PC-9 (cell line): ENCODE measurements around the gene DSTYK. TPM values are rescaled to one million over a fixed set of nuclear protein-coding genes. Genes with fewer than 3 reads are reported as not detected.
"Not testable (repeated sequence)": the region's sequence is repeated elsewhere in the genome, so short reads cannot be mapped to it uniquely, and the experiment has no call there.

Experiments used
- BruUV-seq: library from RNA; stranded (reverse); fragments of 400-500 nt; replicated peaks from 2 replicates; lab custom pipeline; 2021; lab: Mats Ljungman, UMichigan
- CTCF ChIA-PET: fragments of 300-600 bp; sonication (Branson Sonifier 250); formaldehyde crosslinking; loops from one replicate; lab custom pipeline; 2022; ENCODE audit warnings: antibody characterized with exemption; lab: Charles Lee
- POLR2A ChIA-PET: fragments of 300-600 bp; sonication (Branson Sonifier 250); formaldehyde crosslinking; loops from one replicate; lab custom pipeline; 2022; ENCODE audit warnings: antibody characterized with exemption; ENCODE audit not compliant: unreplicated experiment; lab: Charles Lee
- DNase-seq, 2 experiments: peaks; one replicate each; pipeline versions ENCODE4 v3.0.0 to v3.0.0-alpha.2; 2015 to 2022; ENCODE audit warnings: mixed read lengths in 1 of 2
- H2AFZ ChIP-seq: fragments of 200-600 bp; sonication (generic); 2 replicates; pipeline ENCODE4 v1.8.1; 2017; ENCODE audit warnings: antibody characterized with exemption
- H3F3A ChIP-seq: fragments of 200-600 bp; sonication (generic); 2 replicates; pipeline ENCODE4 v1.8.1; 2017; ENCODE audit warnings: antibody characterized with exemption, mild to moderate bottlenecking, low read depth; ENCODE audit not compliant: insufficient read depth
- H3K27ac ChIP-seq: fragments of 200-600 bp; sonication (generic); 2 replicates; pipeline ENCODE4 v1.6.1; 2016; ENCODE audit warnings: mixed run types
- H3K27me3 ChIP-seq: fragments of 200-600 bp; sonication (generic); 2 replicates; pipeline ENCODE4 v1.6.1; 2016; ENCODE audit warnings: low read depth, mixed run types; ENCODE audit not compliant: insufficient read depth
- H3K36me3 ChIP-seq: fragments of 200-600 bp; sonication (generic); 2 replicates; pipeline ENCODE4 v1.6.1; 2016; ENCODE audit warnings: low read depth, mixed run types
- H3K4me1 ChIP-seq: fragments of 200-600 bp; sonication (generic); replicated peaks from 2 replicates; pipeline ENCODE4 v1.6.1; 2016; ENCODE audit warnings: mixed run types; ENCODE audit not compliant: insufficient read depth
- H3K4me2 ChIP-seq: fragments of 200-600 bp; sonication (generic); 2 replicates; pipeline ENCODE4 v1.6.1; 2017; ENCODE audit warnings: mixed run types
- H3K4me3 ChIP-seq: fragments of 200-600 bp; sonication (generic); 2 replicates; pipeline ENCODE4 v1.6.1; 2016; ENCODE audit warnings: mixed run types
- H3K79me2 ChIP-seq: fragments of 200-600 bp; sonication (generic); 2 replicates; pipeline ENCODE4 v1.6.1; 2017; ENCODE audit warnings: low read depth, mixed run types
- H3K9me2 ChIP-seq: fragments of 200-600 bp; sonication (generic); 2 replicates; pipeline ENCODE4 v1.8.1; 2017; ENCODE audit warnings: mild to moderate bottlenecking; ENCODE audit not compliant: insufficient read depth
- H3K9me3 ChIP-seq: fragments of 200-600 bp; sonication (generic); 2 replicates; pipeline ENCODE4 v1.8.1; 2016; ENCODE audit warnings: low read depth; ENCODE audit not compliant: insufficient read depth
- H4K20me1 ChIP-seq: fragments of 200-600 bp; sonication (generic); 2 replicates; pipeline ENCODE4 v1.8.1; 2017; ENCODE audit not compliant: insufficient read depth
- CTCF ChIP-seq: fragments of 200-600 bp; sonication (generic); conservative IDR thresholded peaks from 2 replicates; pipeline ENCODE4 v1.6.1; 2017; ENCODE audit warnings: mixed run types, antibody characterized with exemption, mild to moderate bottlenecking, moderate library complexity
- EZH2 ChIP-seq: fragments of 200-600 bp; sonication (generic); IDR thresholded peaks from 2 replicates; pipeline ENCODE4 v1.8.0; 2017; ENCODE audit warnings: antibody characterized with exemption, low read depth
- intact Hi-C: fragments of 100-400 bp; cut with micrococcal nuclease; formaldehyde crosslinking; loops from one replicate; pipeline ENCODE4 v1.10.0; 2022; ENCODE audit not compliant: unreplicated experiment
- total RNA-seq: library from RNA; stranded (reverse); gene quantifications from 2 replicates; pipeline ENCODE4 v1.2.3, GENCODE V29; 2021

DSTYK gene
- total RNA-seq, 1 experiment from 2014 or later: 8.1 TPM

DNA sequence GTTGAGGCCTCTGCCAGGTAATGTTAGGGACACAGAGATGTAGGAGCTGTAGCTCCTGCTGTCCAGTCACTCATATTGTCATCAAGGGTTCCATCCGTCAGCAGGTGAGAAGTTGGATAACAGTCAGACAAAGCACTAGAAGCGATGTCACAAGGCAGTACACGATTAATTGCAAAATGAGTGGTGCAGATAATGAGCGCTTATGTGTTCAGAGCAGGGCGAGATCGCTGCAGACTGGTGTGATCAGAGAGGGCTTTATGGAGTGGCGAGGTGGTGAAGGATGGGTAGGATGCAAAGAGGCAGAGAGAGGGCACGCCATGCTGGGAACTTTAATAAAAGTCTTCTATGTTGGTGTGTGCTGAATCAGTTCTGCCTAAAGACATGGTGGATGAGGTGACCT, 25.0 kb upstream of the DSTYK start:
- Histone ChIP-seq H3K9me2 (no peaks in the 10 kb centered on the region), H3K4me1 (no peaks in the 10 kb centered on the region), H3K79me2 (no peaks in the 10 kb centered on the region), H3K9me3 (no peaks in the 10 kb centered on the region), H3K4me3 (no peak overlapping the region), H3F3A (no peaks in the 10 kb centered on the region), H2AFZ (no peak overlapping the region), H4K20me1 (no peaks in the 10 kb centered on the region), H3K4me2 (no peak overlapping the region), H3K36me3 (no peaks in the 10 kb centered on the region), H3K27me3 (peaks cover 28% of the 10 kb centered on the region), H3K27ac (no peak overlapping the region)
- intact Hi-C loops: no loop called here
- BruUV-seq: no TSS peak
- TF ChIP-seq EZH2 (no peak), CTCF (no peak)
- CTCF ChIA-PET: no interaction called here
- DNase-seq: no peak
- POLR2A ChIA-PET: no interaction called here

DNA sequence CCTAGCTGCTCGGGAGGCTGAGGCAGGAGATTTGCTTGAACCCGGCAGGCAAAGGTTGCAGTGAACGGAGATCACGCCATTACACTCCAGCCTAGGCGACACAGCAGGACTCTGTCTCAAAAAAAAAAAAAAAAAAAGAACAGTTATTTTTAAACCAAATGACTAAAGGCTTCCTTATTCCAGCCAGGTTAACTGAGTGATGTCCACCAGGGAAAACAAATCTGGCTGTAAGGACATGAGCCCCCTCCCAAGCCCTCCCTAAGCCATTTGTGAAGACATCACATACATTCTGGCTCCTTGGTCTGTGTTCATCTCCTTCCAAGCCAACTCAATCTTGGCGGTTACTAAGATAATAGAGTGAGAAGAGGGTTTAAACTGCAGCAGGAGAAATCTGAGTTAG, 24.4 kb upstream of the DSTYK start:
- H3K36me3 ChIP-seq: no peaks in the 10 kb centered on the region
- no peaks in the 10 kb centered on the region for H3K9me2 ChIP-seq
- H3K27me3 ChIP-seq: peaks cover 27% of the 10 kb centered on the region
- no peaks in the 10 kb centered on the region for H3K79me2 ChIP-seq
- no peaks in the 10 kb centered on the region for H3K9me3 ChIP-seq
- no peak overlapping the region for H3K27ac ChIP-seq
- no peak for DNase-seq
- TF ChIP-seq EZH2 (no peak), CTCF (no peak)
- no peaks in the 10 kb centered on the region for H4K20me1 ChIP-seq
- intact Hi-C loops: no loop called here
- no peak overlapping the region for H3K4me2 ChIP-seq
- ChIA-PET POLR2A (no interaction called here), CTCF (interaction anchor here (0.6 kb wide), 1 partner anchor 138 kb away, joined by 13 read pairs; no protein-coding TSS in a partner anchor)
- no peak overlapping the region for H2AFZ ChIP-seq
- BruUV-seq: no TSS peak
- H3K4me3 ChIP-seq: no peak overlapping the region
- no peaks in the 10 kb centered on the region for H3K4me1 ChIP-seq
- H3F3A ChIP-seq: no peaks in the 10 kb centered on the region

- H3K4me1 ChIP-seq, DNase-seq, H2AFZ ChIP-seq, H4K20me1 ChIP-seq, H3K27ac ChIP-seq, H3K36me3 ChIP-seq, H3K4me3 ChIP-seq, intact Hi-C loops, H3K9me3 ChIP-seq, BruUV-seq, H3K9me2 ChIP-seq, H3F3A ChIP-seq, H3K4me2 ChIP-seq, H3K79me2 ChIP-seq: not testable (repeated sequence)
- H3K27me3 ChIP-seq: peaks cover 13% of the 10 kb centered on the region; the same call in 1 of the 2 replicates
- CTCF ChIA-PET: interaction anchor here (0.7 kb wide), 2 partner anchors 111 to 213 kb away, joined by 3 to 7 read pairs; no protein-coding TSS in a partner anchor
- POLR2A ChIA-PET: interaction anchor here (0.6 kb wide), 1 partner anchor 12 kb away, joined by 4 read pairs; no protein-coding TSS in a partner anchor
Measured at GRCh38 chr1:205233986-205234385, 22.5 kb upstream of the DSTYK start.

- Histone ChIP-seq H3F3A (peaks cover 4% of the 10 kb centered on the region; the same call in 1 of the 2 replicates), H3K4me3 (no peak overlapping the region), H3K27me3 (peaks cover 10% of the 10 kb centered on the region; the same call in 1 of the 2 replicates), H3K9me3 (no peaks in the 10 kb centered on the region), H3K4me2 (no peak overlapping the region), H3K36me3 (no peaks in the 10 kb centered on the region), H3K79me2 (no peaks in the 10 kb centered on the region), H4K20me1 (no peaks in the 10 kb centered on the region), H3K9me2 (no peaks in the 10 kb centered on the region), H3K27ac (no peak overlapping the region), H2AFZ (no peak overlapping the region), H3K4me1 (no peaks in the 10 kb centered on the region)
- no peak for DNase-seq
- TF ChIP-seq CTCF: no peak
- CTCF ChIA-PET: no interaction called here
- no TSS peak for BruUV-seq
- intact Hi-C loops: no loop called here
- POLR2A ChIA-PET: no interaction called here
Measured at GRCh38 chr1:205232945-205233397, 21.5 kb upstream of the DSTYK start.
